Keratinocyte (primary cell): ENCODE data around the gene TNFSF15. TPM values are rescaled to one million over a fixed set of nuclear protein-coding genes. Genes with fewer than 3 reads are reported as not detected.

Source experiments
- DNase-seq: peaks from one replicate; pipeline ENCODE4 v3.0.0-alpha.2; 2011; ENCODE audit warnings: low read depth, missing footprints, low spot score
- FAIRE-seq: peaks from 2 replicates; lab custom pipeline; 2011; peaks lifted over from hg19 to GRCh38; lab: Jason Lieb, UNC
- H2AFZ ChIP-seq: 2 replicates; pipeline ENCODE4 v1.6.0; 2012; ENCODE audit warnings: low read length, control low read depth, inconsistent platforms; ENCODE audit not compliant: control insufficient read depth
- H3K27ac ChIP-seq: 2 replicates; pipeline ENCODE4 v1.5.1; 2011; ENCODE audit warnings: low read length; ENCODE audit not compliant: control insufficient read depth, insufficient read depth
- H3K27me3 ChIP-seq: 3 replicates; pipeline ENCODE4 v1.6.0; 2011; ENCODE audit warnings: low read length; ENCODE audit not compliant: control insufficient read depth, insufficient read depth; ENCODE audit errors: extremely low read depth
- H3K36me3 ChIP-seq, 2 experiments: 2 replicates in 1 of 2; 3 replicates in 1 of 2; pipeline ENCODE4 v1.5.1; 2011; ENCODE audit warnings: low read length in 2 of 2, mild to moderate bottlenecking in 1 of 2; ENCODE audit not compliant: control insufficient read depth in 2 of 2, insufficient read depth in 2 of 2; ENCODE audit errors: extremely low read depth in 1 of 2
- H3K4me1 ChIP-seq: 3 replicates; pipeline ENCODE4 v1.5.1; 2011; ENCODE audit warnings: low read length; ENCODE audit not compliant: control insufficient read depth, insufficient read depth; ENCODE audit errors: extremely low read depth
- H3K4me2 ChIP-seq: 3 replicates; pipeline ENCODE4 v1.6.0; 2011; ENCODE audit warnings: low read depth, low read length; ENCODE audit not compliant: control insufficient read depth, insufficient read depth; ENCODE audit errors: extremely low read depth
- H3K4me3 ChIP-seq, 3 experiments: fragments of 200-600 bp in 1 of 3; sonication (generic) in 1 of 3; 2 replicates in 2 of 3; 3 replicates in 1 of 3; pipeline ENCODE4 v1.5.1; 2011 to 2016; ENCODE audit warnings: low read length in 3 of 3, mild to moderate bottlenecking in 3 of 3, control low read depth in 2 of 3, inconsistent platforms in 1 of 3, low read depth in 1 of 3, mixed read lengths in 1 of 3, mixed run types in 1 of 3, moderate library complexity in 1 of 3; ENCODE audit not compliant: control insufficient read depth in 2 of 3, insufficient read depth in 2 of 3; ENCODE audit errors: extremely low read depth in 1 of 3
- H3K79me2 ChIP-seq: 2 replicates; pipeline ENCODE4 v1.6.0; 2012; ENCODE audit warnings: low read length; ENCODE audit not compliant: control insufficient read depth, insufficient read depth
- H3K9ac ChIP-seq: 3 replicates; pipeline ENCODE4 v1.6.0; 2011; ENCODE audit warnings: low read length; ENCODE audit not compliant: control insufficient read depth, insufficient read depth; ENCODE audit errors: extremely low read depth
- H3K9me1 ChIP-seq: 3 replicates; pipeline ENCODE4 v1.6.0; 2011; ENCODE audit warnings: low read length; ENCODE audit not compliant: control insufficient read depth, insufficient read depth; ENCODE audit errors: extremely low read depth
- H3K9me3 ChIP-seq: 2 replicates; pipeline ENCODE4 v1.5.1; 2012; ENCODE audit warnings: low read depth, low read length; ENCODE audit not compliant: control insufficient read depth
- H4K20me1 ChIP-seq: 3 replicates; pipeline ENCODE4 v1.6.0; 2011; ENCODE audit warnings: low read length; ENCODE audit not compliant: control insufficient read depth, insufficient read depth; ENCODE audit errors: extremely low read depth
- EZH2 ChIP-seq: IDR thresholded peaks from one replicate; pipeline ENCODE4 v1.6.1; 2012; ENCODE audit warnings: inconsistent platforms, mild to moderate bottlenecking, low read length, moderate library complexity
- dilution Hi-C: fragments of 300-500 bp; cut with MboI; formaldehyde crosslinking; loops from one replicate; pipeline ENCODE4 v1.7.0; 2020; ENCODE audit warnings: low sequenced_read_pairs; ENCODE audit not compliant: extremely low pct_ligation_motif_present
- polyA plus RNA-seq, 5 experiments: library from polyadenylated mRNA; depleted of rRNA in 3 of 5; stranded (reverse) in 3 of 5; stranded (forward) in 1 of 5; unstranded in 1 of 5; fragments of >200 nt; gene quantifications; 1 replicate in 1 of 5; 2 replicates in 3 of 5; 3 replicates in 1 of 5; pipeline versions ENCODE4 v1.2.1 to v1.2.3, GENCODE V29; 2011 to 2012; ENCODE audit warnings: missing spikeins in 2 of 5, low read depth in 1 of 5, low replicate concordance in 1 of 5
- TF ChIP-seq, protein P1 (sequence below), 3 experiments: IDR thresholded peaks in 1 of 3; conservative IDR thresholded peaks in 1 of 3; optimal IDR thresholded peaks in 1 of 3; 2 replicates in 2 of 3; 3 replicates in 1 of 3; pipeline versions ENCODE3 to v1.5.1; 2011; ENCODE audit warnings: low read length in 3 of 3, mild to moderate bottlenecking in 3 of 3, moderate library complexity in 2 of 3, control low read depth in 1 of 3, inconsistent platforms in 1 of 3; ENCODE audit not compliant: insufficient read depth in 2 of 3; ENCODE audit errors: extremely low read depth in 1 of 3

Gene TNFSF15
- polyA plus RNA-seq, 1 donor (not counting 4 experiments of a cell fraction or from before 2014, with no cell fraction given) = 1.1 TPM

DNA sequence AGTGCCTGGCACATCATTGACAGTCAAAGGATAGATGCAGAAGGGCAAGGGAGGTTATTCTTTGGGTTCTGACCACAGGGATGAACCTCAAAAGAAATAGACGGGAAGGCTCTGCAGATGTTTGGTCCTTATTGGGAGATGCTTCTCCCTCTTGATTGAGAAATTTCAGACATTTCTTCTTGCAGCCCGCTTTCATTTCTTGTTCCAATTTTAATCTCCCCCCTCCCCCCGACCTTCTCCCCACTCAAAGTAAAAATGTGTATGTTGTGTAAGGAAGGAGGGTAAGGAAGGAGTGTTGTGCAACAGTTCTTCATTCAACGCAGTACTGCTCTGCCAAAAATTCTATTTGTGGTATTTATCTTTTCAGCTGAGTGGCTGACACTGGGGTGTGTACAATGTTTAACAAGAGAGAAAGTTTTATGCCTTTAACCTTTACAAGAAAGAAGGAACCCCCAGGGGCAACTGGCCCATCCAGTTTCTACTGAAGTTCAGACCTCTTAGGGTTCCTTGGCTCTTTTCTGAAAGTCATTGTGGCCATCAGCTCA lies 46.3 kb upstream of the TNFSF15 start:
- dilution Hi-C loops = no loop called here
- H3K9ac ChIP-seq = no peak overlapping the region
- H2AFZ ChIP-seq = no peak overlapping the region
- H3K9me3 ChIP-seq = no peaks in the 10 kb centered on the region
- TF ChIP-seq, protein P1, sequence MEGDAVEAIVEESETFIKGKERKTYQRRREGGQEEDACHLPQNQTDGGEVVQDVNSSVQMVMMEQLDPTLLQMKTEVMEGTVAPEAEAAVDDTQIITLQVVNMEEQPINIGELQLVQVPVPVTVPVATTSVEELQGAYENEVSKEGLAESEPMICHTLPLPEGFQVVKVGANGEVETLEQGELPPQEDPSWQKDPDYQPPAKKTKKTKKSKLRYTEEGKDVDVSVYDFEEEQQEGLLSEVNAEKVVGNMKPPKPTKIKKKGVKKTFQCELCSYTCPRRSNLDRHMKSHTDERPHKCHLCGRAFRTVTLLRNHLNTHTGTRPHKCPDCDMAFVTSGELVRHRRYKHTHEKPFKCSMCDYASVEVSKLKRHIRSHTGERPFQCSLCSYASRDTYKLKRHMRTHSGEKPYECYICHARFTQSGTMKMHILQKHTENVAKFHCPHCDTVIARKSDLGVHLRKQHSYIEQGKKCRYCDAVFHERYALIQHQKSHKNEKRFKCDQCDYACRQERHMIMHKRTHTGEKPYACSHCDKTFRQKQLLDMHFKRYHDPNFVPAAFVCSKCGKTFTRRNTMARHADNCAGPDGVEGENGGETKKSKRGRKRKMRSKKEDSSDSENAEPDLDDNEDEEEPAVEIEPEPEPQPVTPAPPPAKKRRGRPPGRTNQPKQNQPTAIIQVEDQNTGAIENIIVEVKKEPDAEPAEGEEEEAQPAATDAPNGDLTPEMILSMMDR (optimal IDR thresholded peaks at IDR 0.05 in 1 of 3, IDR thresholded peaks at IDR 0.05 in 1 of 3, conservative IDR thresholded peaks at IDR 0.05 in 1 of 3; ENCODE audit: extremely low read depth in 1 of 3, insufficient read depth in 2 of 3, low read length in 3 of 3) = no peak
- TF ChIP-seq EZH2 = no peak
- H3K36me3 ChIP-seq = no peaks in the 10 kb centered on the region
- H3K4me1 ChIP-seq = peaks cover 8% of the 10 kb centered on the region
- FAIRE-seq (no peak), DNase-seq (no peak)
- no peak overlapping the region for H3K4me3 ChIP-seq
- no peaks in the 10 kb centered on the region for H4K20me1 ChIP-seq
- H3K4me2 ChIP-seq = no peak overlapping the region
- H3K27me3 ChIP-seq = no peaks in the 10 kb centered on the region
- no peak overlapping the region for H3K27ac ChIP-seq
- no peaks in the 10 kb centered on the region for H3K9me1 ChIP-seq
- H3K79me2 ChIP-seq = no peaks in the 10 kb centered on the region

- Histone ChIP-seq H3K36me3 (no peaks in the 10 kb centered on the region), H3K4me1 (peaks cover 4% of the 10 kb centered on the region), H3K4me3 (no peak overlapping the region), H3K9me1 (no peaks in the 10 kb centered on the region), H3K9ac (no peak overlapping the region), H4K20me1 (no peaks in the 10 kb centered on the region), H3K79me2 (no peaks in the 10 kb centered on the region), H3K27ac (no peak overlapping the region), H3K9me3 (no peaks in the 10 kb centered on the region), H3K4me2 (no peak overlapping the region), H2AFZ (no peak overlapping the region), H3K27me3 (no peaks in the 10 kb centered on the region)
- dilution Hi-C loops = no loop called here
- TF ChIP-seq EZH2 = no peak
- TF ChIP-seq, protein P1 (optimal IDR thresholded peaks at IDR 0.05 in 1 of 3, IDR thresholded peaks at IDR 0.05 in 1 of 3, conservative IDR thresholded peaks at IDR 0.05 in 1 of 3; ENCODE audit: extremely low read depth in 1 of 3, insufficient read depth in 2 of 3, low read length in 3 of 3) = no peak
- DNase-seq (no peak), FAIRE-seq (no peak)
Measured at GRCh38 chr9:114851306-114851705, 45.5 kb upstream of the TNFSF15 start.
